NT2/D1 (cell line): ENCODE results near the gene MATCAP1.
A peak's percentile ranks its signal among the peaks of the same experiment; 100 is the strongest.

ENCODE experiments used
- DNase-seq: peaks from one replicate; pipeline ENCODE4 v3.0.0-alpha.2; 2011; ENCODE audit warnings: low read depth, low spot score
- H3K27me3 ChIP-seq: 2 replicates; pipeline ENCODE4 v1.6.0; 2011; ENCODE audit warnings: mild to moderate bottlenecking; ENCODE audit not compliant: insufficient read length, insufficient read depth
- H3K36me3 ChIP-seq: 2 replicates; pipeline ENCODE4 v1.6.1; 2011; ENCODE audit warnings: mild to moderate bottlenecking, low read length, mixed read lengths; ENCODE audit not compliant: insufficient read depth, insufficient read length
- H3K4me1 ChIP-seq: 2 replicates; pipeline ENCODE4 v1.5.1; 2011; ENCODE audit not compliant: insufficient read depth, insufficient read length
- H3K4me3 ChIP-seq: 2 replicates; pipeline ENCODE4 v1.5.1; 2011; ENCODE audit warnings: low read depth; ENCODE audit not compliant: insufficient read length
- H3K9ac ChIP-seq: 2 replicates; pipeline ENCODE4 v1.6.0; 2011; ENCODE audit warnings: low read depth; ENCODE audit not compliant: insufficient read length
- H3K9me3 ChIP-seq: 2 replicates; pipeline ENCODE4 v1.5.1; 2011; ENCODE audit warnings: mild to moderate bottlenecking, low read length; ENCODE audit not compliant: insufficient read depth
- SUZ12 ChIP-seq: IDR thresholded peaks from 2 replicates; pipeline ENCODE4 v1.6.1; 2011; ENCODE audit not compliant: insufficient read length, insufficient read depth; ENCODE audit errors: extremely low read depth
- YY1 ChIP-seq: IDR thresholded peaks from 2 replicates; pipeline ENCODE4 v1.6.1; 2011; ENCODE audit not compliant: insufficient read length, insufficient read depth
- ZNF274 ChIP-seq: IDR thresholded peaks from 2 replicates; pipeline ENCODE4 v1.6.1; 2011; ENCODE audit warnings: mild to moderate bottlenecking, low read depth, low read length

MATCAP1 gene

GRCh38 chr16:67192781-67193361 lies 9.1 kb upstream of the MATCAP1 start:
- Histone ChIP-seq H3K27me3 (no peaks in the 10 kb centered on the region), H3K9ac (peak overlapping the region; percentile 100), H3K36me3 (peaks cover 54% of the 10 kb centered on the region), H3K4me1 (peaks cover 11% of the 10 kb centered on the region), H3K9me3 (no peaks in the 10 kb centered on the region), H3K4me3 (peak overlapping the region; percentile 100)
- no peak for DNase-seq
- TF ChIP-seq SUZ12: no peak
- no peak for TF ChIP-seq YY1
- no peak for TF ChIP-seq ZNF274

GRCh38 chr16:67191995-67192681 lies 8.4 kb upstream of the MATCAP1 start, which contains the start of gene E2F4:
E2F4 (plus strand) TSS chr16:67192155; CDS start chr16:67192228, 73 bp downstream.
- Histone ChIP-seq H3K36me3 (peaks cover 47% of the 10 kb centered on the region), H3K4me3 (peak within 1 kb of the TSS; percentile 100), H3K9me3 (no peaks in the 10 kb centered on the region), H3K9ac (peak within 1 kb of the TSS; percentile 100), H3K4me1 (peaks cover 16% of the 10 kb centered on the region), H3K27me3 (no peaks in the 10 kb centered on the region)
- peak; percentile 80 for DNase-seq
- no peak for TF ChIP-seq YY1
- TF ChIP-seq SUZ12: peak; percentile 82

GRCh38 chr16:67191411-67191994 lies 7.7 kb upstream of the MATCAP1 start:
- H3K4me1 ChIP-seq: peaks cover 22% of the 10 kb centered on the region
- peak overlapping the region; percentile 100 for H3K4me3 ChIP-seq
- TF ChIP-seq YY1 (no peak), ZNF274 (no peak), SUZ12 (no peak)
- peaks cover 41% of the 10 kb centered on the region for H3K36me3 ChIP-seq
- H3K9ac ChIP-seq: no peak overlapping the region
- DNase-seq: no peak
- H3K9me3 ChIP-seq: no peaks in the 10 kb centered on the region
- no peaks in the 10 kb centered on the region for H3K27me3 ChIP-seq

DNA sequence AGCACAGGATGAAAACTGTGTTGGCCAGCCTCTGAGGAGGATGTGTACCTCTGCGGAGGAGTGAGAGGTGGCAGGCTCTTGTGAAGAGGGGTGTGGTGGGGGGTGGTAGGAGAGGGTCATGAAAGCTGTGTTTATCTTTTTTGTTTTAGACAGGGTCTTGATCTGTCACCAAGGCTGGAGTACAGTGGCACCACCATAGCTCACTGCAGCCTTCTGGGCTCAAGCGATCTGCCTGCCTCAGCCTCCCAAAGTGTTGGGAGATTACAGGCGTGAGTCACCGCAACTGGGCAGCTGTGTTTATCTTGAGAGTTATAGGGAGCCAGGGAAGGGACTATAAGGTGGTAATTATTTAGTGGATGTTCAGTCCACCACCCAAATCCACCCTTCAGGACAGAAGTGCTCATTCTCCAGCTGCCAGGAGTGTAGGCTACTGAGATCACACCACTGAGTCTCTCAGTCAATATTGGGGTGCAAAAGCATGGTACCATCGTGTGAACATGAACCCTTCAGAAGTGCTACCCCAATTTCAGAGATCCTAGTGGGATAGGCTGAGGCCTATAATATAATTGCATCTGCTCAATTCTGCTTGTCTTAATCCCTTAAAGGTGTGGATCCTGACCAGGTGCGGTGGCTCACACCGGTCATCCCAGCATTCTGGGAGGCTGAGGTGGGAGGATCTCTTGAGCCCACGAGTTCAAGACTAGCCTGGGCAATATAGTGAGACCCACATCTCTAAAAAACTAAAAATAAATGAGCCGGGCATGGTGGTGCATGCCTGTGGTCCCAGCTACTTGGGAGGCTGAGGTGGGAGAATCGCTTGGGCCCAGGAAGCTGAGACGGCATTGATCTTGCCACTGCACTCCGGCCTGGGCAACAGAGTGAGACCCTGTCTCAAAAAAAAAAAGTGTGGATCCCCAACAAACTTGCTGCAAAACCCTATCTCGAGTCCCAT lies 7.0 kb upstream of the MATCAP1 start:
- Histone ChIP-seq H3K4me3 (no peak overlapping the region), H3K9me3 (no peaks in the 10 kb centered on the region), H3K4me1 (peaks cover 28% of the 10 kb centered on the region), H3K27me3 (peaks cover 7% of the 10 kb centered on the region), H3K9ac (no peak overlapping the region), H3K36me3 (peaks cover 33% of the 10 kb centered on the region)
- no peak for DNase-seq
- no peak for TF ChIP-seq ZNF274
- TF ChIP-seq YY1: no peak
- no peak for TF ChIP-seq SUZ12

DNA sequence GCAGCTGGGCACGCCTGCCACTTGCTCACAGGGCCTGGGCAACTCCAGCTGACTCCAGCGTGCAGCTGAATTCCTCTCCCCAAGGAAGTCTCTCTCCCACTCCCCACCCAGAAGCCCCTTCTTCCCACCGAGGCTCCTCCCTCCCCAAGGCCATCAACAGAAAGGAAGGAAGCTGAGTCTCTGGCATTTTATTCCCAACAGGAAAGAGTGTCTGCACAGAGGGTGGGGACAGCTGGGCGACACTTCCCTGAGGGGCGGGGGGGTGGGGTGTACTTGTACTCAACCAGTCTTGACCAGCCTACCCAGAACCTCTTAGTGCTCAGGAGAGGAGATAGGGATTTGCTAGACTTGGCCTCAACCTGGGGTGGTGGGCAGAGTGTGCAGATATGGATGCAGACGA lies 6.3 kb upstream of the MATCAP1 start, which contains the start of gene EXOC3L1:
Gene EXOC3L1 (minus strand): TSS at position 96 of the 400 bp plus-strand sequence. CDS start 460 bp downstream, outside the sequence.
- Histone ChIP-seq H3K4me1 (peaks cover 33% of the 10 kb centered on the region), H3K27me3 (peaks cover 13% of the 10 kb centered on the region), H3K36me3 (peaks cover 26% of the 10 kb centered on the region), H3K9ac (no peak within 1 kb of the TSS), H3K4me3 (no peak within 1 kb of the TSS), H3K9me3 (no peaks in the 10 kb centered on the region)
- no peak for DNase-seq
- no peak for TF ChIP-seq ZNF274
- no peak for TF ChIP-seq YY1
- TF ChIP-seq SUZ12: no peak

DNA sequence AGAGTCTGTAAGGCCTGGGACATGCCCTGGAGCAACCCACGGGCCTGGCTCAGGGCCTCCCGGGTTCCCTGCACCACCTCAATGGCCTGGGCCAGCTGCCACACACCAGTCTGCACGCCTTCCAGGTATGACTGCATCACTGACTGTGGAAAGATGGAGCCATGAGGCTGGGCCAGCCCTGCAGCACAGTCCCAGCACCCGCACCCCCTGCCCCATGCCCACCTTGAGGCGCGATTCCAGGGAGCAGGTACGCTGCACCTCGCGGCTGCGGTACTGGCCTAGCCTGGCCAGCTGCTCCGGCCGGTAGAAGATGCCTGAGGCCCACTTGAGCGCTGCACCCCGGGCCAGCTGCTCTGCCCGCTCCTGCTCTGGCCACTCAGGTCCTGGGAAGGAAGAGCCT lies 5.0 kb upstream of the MATCAP1 start:
- Histone ChIP-seq H3K4me1 (peaks cover 38% of the 10 kb centered on the region), H3K4me3 (no peak overlapping the region), H3K27me3 (peaks cover 24% of the 10 kb centered on the region), H3K9ac (no peak overlapping the region), H3K36me3 (peaks cover 14% of the 10 kb centered on the region), H3K9me3 (no peaks in the 10 kb centered on the region)
- no peak for DNase-seq
- no peak for TF ChIP-seq SUZ12
- no peak for TF ChIP-seq ZNF274
- no peak for TF ChIP-seq YY1
